IPS DF 4.7 (cell line): ENCODE results near the gene TMEM161A.
"Not testable (repeated sequence)": the region's sequence is repeated elsewhere in the genome, so short reads cannot be mapped to it uniquely, and the experiment has no call there.

Source experiments
- DNase-seq: peaks from one replicate; pipeline ENCODE4 v3.0.0-alpha.2; 2013; ENCODE audit warnings: low spot score; ENCODE audit errors: extremely low read depth

The TMEM161A gene

GRCh38 chr19:19122902-19123301 is 15.4 kb downstream of the TMEM161A start:
- no peak for DNase-seq

- DNase-seq, result no peak
Measured at GRCh38 chr19:19121371-19121770, 16.9 kb downstream of the TMEM161A start.

GRCh38 chr19:19120308-19121231 is 17.7 kb downstream of the TMEM161A start:
- peak; percentile 92 for DNase-seq

GRCh38 chr19:19119325-19120237 is 18.7 kb downstream of the TMEM161A start:
- no peak for DNase-seq

GRCh38 chr19:19115954-19116353 is 22.3 kb downstream of the TMEM161A start:
- no peak for DNase-seq

- DNase-seq, result no peak
Measured at GRCh38 chr19:19113040-19113626, 25.1 kb downstream of the TMEM161A start.

GRCh38 chr19:19111967-19112580 is 26.2 kb downstream of the TMEM161A start:
- no peak for DNase-seq

- no peak for DNase-seq
Measured at GRCh38 chr19:19111136-19111835, 27.0 kb downstream of the TMEM161A start.

GRCh38 chr19:19110410-19111135 is 27.7 kb downstream of the TMEM161A start:
- DNase-seq, result no peak

- DNase-seq, result no peak
Measured at GRCh38 chr19:19109601-19110000, 28.7 kb downstream of the TMEM161A start.

- no peak for DNase-seq
Measured at GRCh38 chr19:19107654-19108053, 30.6 kb downstream of the TMEM161A start.

- DNase-seq, result not testable (repeated sequence)
Measured at GRCh38 chr19:19106938-19107337, 31.3 kb downstream of the TMEM161A start.

GRCh38 chr19:19106056-19106551 is 32.2 kb downstream of the TMEM161A start:
- DNase-seq, result no peak

GRCh38 chr19:19105365-19106055 is 32.8 kb downstream of the TMEM161A start:
- DNase-seq, result no peak

- no peak for DNase-seq
Measured at GRCh38 chr19:19103167-19103566, 35.1 kb downstream of the TMEM161A start.

GRCh38 chr19:19102566-19102965 is 35.7 kb downstream of the TMEM161A start:
- DNase-seq, result not testable (repeated sequence)

GRCh38 chr19:19101540-19101939 is 36.7 kb downstream of the TMEM161A start:
- DNase-seq, result no peak

- no peak for DNase-seq
Measured at GRCh38 chr19:19098703-19099632, 39.3 kb downstream of the TMEM161A start.
